Kidney (tissue), 14 donors: ENCODE results near the gene GVQW3. TPM values are rescaled to one million over a fixed set of nuclear protein-coding genes. Genes with fewer than 3 reads are reported as not detected.

Experiments used
- DNase-seq, 5 donors: peaks; one replicate each; pipeline ENCODE4 v3.0.0-alpha.2; 2013 to 2020
- FAIRE-seq: peaks from 2 replicates; lab custom pipeline; 2012; peaks lifted over from hg19 to GRCh38; lab: Jason Lieb, UNC
- H3K27ac ChIP-seq, 2 donors: one replicate each; pipeline ENCODE4 v1.7.0; 2013; ENCODE audit warnings: low read depth in 2 of 2, low read length in 2 of 2, inconsistent platforms in 1 of 2
- H3K27me3 ChIP-seq: one replicate; pipeline ENCODE4 v1.7.1; 2013; ENCODE audit warnings: low read length, inconsistent platforms; ENCODE audit not compliant: control insufficient read depth, insufficient read depth
- H3K36me3 ChIP-seq, 3 donors: one replicate each; pipeline versions ENCODE4 v1.7.0 to v1.7.1; 2013; ENCODE audit warnings: low read length in 3 of 3, control low read depth in 1 of 3, inconsistent platforms in 1 of 3; ENCODE audit not compliant: insufficient read depth in 3 of 3, control insufficient read depth in 2 of 3
- H3K4me1 ChIP-seq, 3 donors: one replicate each; pipeline versions ENCODE4 v1.7.0 to v1.7.1; 2013; ENCODE audit warnings: low read length in 3 of 3, inconsistent platforms in 1 of 3, low read depth in 1 of 3; ENCODE audit not compliant: control insufficient read depth in 2 of 3, insufficient read depth in 2 of 3
- H3K4me3 ChIP-seq, 3 donors: one replicate each; pipeline versions ENCODE4 v1.7.0 to v1.8.1; 2013; ENCODE audit warnings: low read length in 3 of 3, control low read depth in 1 of 3, inconsistent platforms in 1 of 3
- H3K9ac ChIP-seq, 3 donors: one replicate each; pipeline versions ENCODE4 v1.7.0 to v1.7.1; 2013; ENCODE audit warnings: low read length in 3 of 3, control low read depth in 1 of 3, inconsistent platforms in 1 of 3
- H3K9me3 ChIP-seq, 3 donors: one replicate each; pipeline versions ENCODE4 v1.7.0 to v1.7.1; 2013; ENCODE audit warnings: low read length in 3 of 3, control low read depth in 1 of 3, inconsistent platforms in 1 of 3; ENCODE audit not compliant: control insufficient read depth in 2 of 3, insufficient read depth in 1 of 3
- intact Hi-C: fragments of 100-400 bp; cut with DNase I; formaldehyde crosslinking; loops from one replicate; pipeline ENCODE4 v1.11.1; 2022
- polyA plus RNA-seq: library from polyadenylated mRNA; stranded (reverse); fragments of 350-450 nt; fragmentation: Illumina TruSeq; extraction: RNeasy Lipid Tissue Mini Kit (QIAGEN cat#74804); gene quantifications from one replicate; pipeline ENCODE4 v1.2.3, GENCODE V29; 2014; ENCODE audit warnings: low read depth, low replicate concordance; ENCODE audit not compliant: insufficient read depth
- total RNA-seq: library from RNA; stranded (reverse); fragmentation: NEBNext Ultra II Directional; extraction: Animal tissue kit (Norgen Biotek cat#: 25700); gene quantifications from one replicate; pipeline ENCODE4 v1.2.1, GENCODE V29; 2021
- TF ChIP-seq, protein P1 (sequence below): IDR thresholded peaks from 3 replicates; pipeline ENCODE4 v1.5.1; 2012; ENCODE audit warnings: mild to moderate bottlenecking, moderate library complexity, borderline replicate concordance; ENCODE audit not compliant: insufficient read depth; ENCODE audit errors: extremely low read depth
- donor health status: control.
- donor health status: control.
- donor health status: control.
- donor health status: control.
- donor health status: control.
- donor health status: DM: yes; HTN: yes; CAD: no.
- donor health status: Normal renal cell carcinoma (clear cell type).

The GVQW3 gene
- total and polyA plus RNA-seq, 2 donors from 2014 or later = 1.4 to 3.4 TPM

DNA sequence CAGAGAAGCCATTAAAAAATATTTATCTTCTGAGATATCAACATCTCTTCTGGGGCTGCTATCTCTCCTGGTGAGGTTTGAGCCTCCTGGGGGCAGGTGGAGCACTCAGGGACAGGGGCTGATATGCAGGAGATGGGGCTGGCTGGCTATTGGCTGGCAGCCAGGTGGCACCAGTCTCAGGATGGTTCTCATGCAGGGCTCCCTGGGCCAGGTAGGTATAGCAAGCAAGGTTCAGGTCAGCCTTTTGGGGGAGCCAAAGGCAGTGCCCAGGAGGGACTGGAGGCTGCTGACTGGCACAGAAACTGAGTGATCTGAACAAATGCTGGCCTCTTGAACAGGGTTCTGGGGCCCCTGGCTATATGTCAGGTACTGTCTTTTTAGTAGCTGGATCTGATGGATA lies 34.0 kb downstream of the GVQW3 start:
- no peak overlapping the region for H3K9ac ChIP-seq
- no peaks in the 10 kb centered on the region for H3K4me1 ChIP-seq
- intact Hi-C loops = no loop called here
- DNase-seq = no peak
- no peaks in the 10 kb centered on the region for H3K36me3 ChIP-seq
- no peak overlapping the region for H3K27ac ChIP-seq
- no peaks in the 10 kb centered on the region for H3K27me3 ChIP-seq
- TF ChIP-seq, protein P1, sequence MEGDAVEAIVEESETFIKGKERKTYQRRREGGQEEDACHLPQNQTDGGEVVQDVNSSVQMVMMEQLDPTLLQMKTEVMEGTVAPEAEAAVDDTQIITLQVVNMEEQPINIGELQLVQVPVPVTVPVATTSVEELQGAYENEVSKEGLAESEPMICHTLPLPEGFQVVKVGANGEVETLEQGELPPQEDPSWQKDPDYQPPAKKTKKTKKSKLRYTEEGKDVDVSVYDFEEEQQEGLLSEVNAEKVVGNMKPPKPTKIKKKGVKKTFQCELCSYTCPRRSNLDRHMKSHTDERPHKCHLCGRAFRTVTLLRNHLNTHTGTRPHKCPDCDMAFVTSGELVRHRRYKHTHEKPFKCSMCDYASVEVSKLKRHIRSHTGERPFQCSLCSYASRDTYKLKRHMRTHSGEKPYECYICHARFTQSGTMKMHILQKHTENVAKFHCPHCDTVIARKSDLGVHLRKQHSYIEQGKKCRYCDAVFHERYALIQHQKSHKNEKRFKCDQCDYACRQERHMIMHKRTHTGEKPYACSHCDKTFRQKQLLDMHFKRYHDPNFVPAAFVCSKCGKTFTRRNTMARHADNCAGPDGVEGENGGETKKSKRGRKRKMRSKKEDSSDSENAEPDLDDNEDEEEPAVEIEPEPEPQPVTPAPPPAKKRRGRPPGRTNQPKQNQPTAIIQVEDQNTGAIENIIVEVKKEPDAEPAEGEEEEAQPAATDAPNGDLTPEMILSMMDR = no peak
- H3K4me3 ChIP-seq = no peak overlapping the region
- FAIRE-seq = no peak
- no peaks in the 10 kb centered on the region for H3K9me3 ChIP-seq

DNA sequence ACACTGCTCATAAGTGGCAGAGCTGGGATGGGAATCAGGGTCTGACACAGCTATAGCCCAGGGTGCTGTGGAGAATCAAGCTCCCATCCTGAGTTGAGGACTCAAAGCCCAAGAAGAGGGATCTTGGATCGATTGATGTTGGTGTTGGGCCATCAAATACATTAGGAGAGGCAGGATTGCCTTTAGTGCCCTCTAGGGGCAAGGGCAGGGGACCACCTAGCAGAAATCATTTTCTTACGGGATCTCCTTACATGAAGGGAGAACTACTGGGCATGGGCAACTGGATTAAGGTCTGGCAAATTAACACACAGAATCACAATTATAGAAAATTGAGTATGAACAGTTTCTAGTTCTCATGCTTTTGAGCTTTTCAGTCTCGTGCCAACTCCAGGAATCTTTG lies 38.8 kb downstream of the GVQW3 start:
- TF ChIP-seq, protein P1 = peak; percentile 25
- Histone ChIP-seq H3K27me3 (no peaks in the 10 kb centered on the region), H3K4me3 (no peak overlapping the region), H3K27ac (no peak overlapping the region), H3K9me3 (no peaks in the 10 kb centered on the region), H3K36me3 (no peaks in the 10 kb centered on the region), H3K4me1 (no peaks in the 10 kb centered on the region), H3K9ac (no peak overlapping the region)
- DNase-seq (no peak), FAIRE-seq (no peak)
- intact Hi-C loops = no loop called here

DNA sequence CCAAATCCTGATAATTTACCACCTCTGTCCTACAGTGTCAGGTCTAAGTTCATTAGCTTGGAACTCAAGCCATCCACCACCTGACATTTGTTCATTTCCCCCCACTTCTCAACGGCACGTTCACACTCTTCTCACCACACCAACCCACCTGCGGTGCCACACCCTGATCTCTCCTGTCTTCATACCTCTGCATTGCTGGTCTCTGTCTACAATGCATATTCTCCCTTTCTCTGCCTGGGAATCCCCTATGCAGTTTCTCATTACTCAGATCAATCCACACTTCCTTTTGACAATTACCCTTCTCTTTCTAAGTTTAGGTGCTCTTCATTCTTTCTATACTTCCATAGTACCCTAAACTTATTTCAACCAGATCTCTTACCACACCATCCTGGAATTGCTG lies 43.3 kb downstream of the GVQW3 start:
- TF ChIP-seq, protein P1 = no peak
- H3K9me3 ChIP-seq = no peaks in the 10 kb centered on the region

DNA sequence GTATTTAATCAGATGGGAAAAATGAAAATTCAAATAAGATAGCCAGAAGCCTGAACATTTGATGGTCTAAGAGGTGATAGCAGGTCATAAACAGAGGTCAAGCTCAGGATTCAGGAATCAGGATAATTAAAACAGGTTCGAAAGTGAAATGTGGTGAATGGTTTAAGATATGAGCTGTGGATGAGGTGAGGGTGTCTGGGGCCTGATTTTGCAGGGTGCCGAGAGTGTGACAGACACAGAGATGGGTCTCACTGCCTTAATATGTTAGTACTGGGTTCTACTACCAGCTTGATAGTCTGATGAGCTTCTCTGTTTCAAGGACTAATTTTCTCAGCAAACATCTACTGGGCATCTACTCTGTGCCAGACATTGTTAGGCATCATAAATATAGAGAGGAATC lies 43.8 kb downstream of the GVQW3 start:
- TF ChIP-seq, protein P1 = no peak
- Histone ChIP-seq H3K9ac (no peak overlapping the region), H3K27ac (no peak overlapping the region), H3K36me3 (no peaks in the 10 kb centered on the region), H3K4me3 (no peak overlapping the region), H3K9me3 (no peaks in the 10 kb centered on the region), H3K4me1 (peaks cover 0 to 8% (median 0%) of the 10 kb centered on the region in 3 donors), H3K27me3 (no peaks in the 10 kb centered on the region)
- intact Hi-C loops = no loop called here
- DNase-seq (no peak), FAIRE-seq (no peak)

More for the DNA sequence above, 43.3 kb downstream of the GVQW3 start:
- DNase-seq (no peak), FAIRE-seq (no peak)
- Histone ChIP-seq H3K27ac (no peak overlapping the region), H3K4me1 (peaks cover 0 to 8% (median 0%) of the 10 kb centered on the region in 3 donors), H3K4me3 (no peak overlapping the region), H3K27me3 (no peaks in the 10 kb centered on the region), H3K9ac (no peak overlapping the region), H3K36me3 (no peaks in the 10 kb centered on the region)
- intact Hi-C loops = no loop called here
